HEK293 (cell line): ENCODE measurements around the gene HRC.

ENCODE experiments used
- GFI1B ChIP-seq: fragments of 450-650 bp; formaldehyde crosslinking; IDR thresholded peaks from 2 replicates; pipeline ENCODE4 v1.5.1; 2016; ENCODE audit warnings: missing biosample characterization, missing genetic modification characterization
- KLF17 ChIP-seq: fragments of 450-650 bp; formaldehyde crosslinking; IDR thresholded peaks from 2 replicates; pipeline ENCODE4 v1.5.1; 2016; ENCODE audit warnings: missing biosample characterization, missing genetic modification characterization
- MZF1 ChIP-seq: fragments of 450-650 bp; formaldehyde crosslinking; IDR thresholded peaks from 2 replicates; pipeline ENCODE4 v1.5.1; 2017; ENCODE audit warnings: missing biosample characterization, missing genetic modification characterization, borderline replicate concordance
- TCF7L2 ChIP-seq: IDR thresholded peaks from 2 replicates; pipeline ENCODE4 v1.6.1; 2011; ENCODE audit warnings: low read depth, mild to moderate bottlenecking, inconsistent platforms, low read length, moderate library complexity, borderline replicate concordance
- ZBTB1 ChIP-seq: fragments of 450-650 bp; formaldehyde crosslinking; IDR thresholded peaks from 2 replicates; pipeline ENCODE4 v1.5.1; 2016; ENCODE audit warnings: missing biosample characterization, missing genetic modification characterization
- ZBTB48 ChIP-seq: fragments of 450-650 bp; formaldehyde crosslinking; IDR thresholded peaks from 2 replicates; pipeline ENCODE4 v1.5.1; 2016; ENCODE audit warnings: missing biosample characterization, missing genetic modification characterization
- ZBTB7A ChIP-seq: fragments of 450-650 bp; formaldehyde crosslinking; IDR thresholded peaks from 2 replicates; pipeline ENCODE4 v1.5.1; 2016; ENCODE audit warnings: low read depth, missing biosample characterization, missing genetic modification characterization
- ZBTB8A ChIP-seq: fragments of 450-650 bp; formaldehyde crosslinking; IDR thresholded peaks from 2 replicates; pipeline ENCODE4 v1.5.1; 2016; ENCODE audit warnings: missing biosample characterization, missing genetic modification characterization
- ZFHX2 ChIP-seq: fragments of 450-650 bp; formaldehyde crosslinking; conservative IDR thresholded peaks from 2 replicates; pipeline ENCODE4 v1.5.1; 2016; ENCODE audit warnings: missing biosample characterization, missing genetic modification characterization
- ZNF10 ChIP-seq: fragments of 450-650 bp; formaldehyde crosslinking; IDR thresholded peaks from 2 replicates; pipeline ENCODE4 v1.5.1; 2017; ENCODE audit warnings: missing biosample characterization, missing genetic modification characterization
- ZNF132 ChIP-seq: fragments of 450-650 bp; formaldehyde crosslinking; IDR thresholded peaks from 2 replicates; pipeline ENCODE4 v1.5.1; 2017; ENCODE audit warnings: missing biosample characterization, missing genetic modification characterization, borderline replicate concordance
- ZNF138 ChIP-seq: fragments of 450-650 bp; formaldehyde crosslinking; IDR thresholded peaks from 2 replicates; pipeline ENCODE4 v1.5.1; 2016; ENCODE audit warnings: missing biosample characterization, missing genetic modification characterization, borderline replicate concordance
- ZNF148 ChIP-seq: fragments of 450-650 bp; formaldehyde crosslinking; IDR thresholded peaks from 2 replicates; pipeline ENCODE4 v1.5.0; 2017; ENCODE audit warnings: missing biosample characterization, missing genetic modification characterization, borderline replicate concordance
- ZNF157 ChIP-seq: fragments of 450-650 bp; formaldehyde crosslinking; IDR thresholded peaks from 2 replicates; pipeline ENCODE4 v1.5.1; 2016; ENCODE audit warnings: missing biosample characterization, missing genetic modification characterization
- ZNF175 ChIP-seq: fragments of 450-650 bp; formaldehyde crosslinking; IDR thresholded peaks from 2 replicates; pipeline ENCODE4 v1.5.1; 2016; ENCODE audit warnings: missing biosample characterization, missing genetic modification characterization
- ZNF248 ChIP-seq: fragments of 450-650 bp; formaldehyde crosslinking; IDR thresholded peaks from 2 replicates; pipeline ENCODE4 v1.5.1; 2017; ENCODE audit warnings: missing biosample characterization, missing genetic modification characterization
- ZNF302 ChIP-seq: fragments of 450-650 bp; formaldehyde crosslinking; IDR thresholded peaks from 2 replicates; pipeline ENCODE4 v1.5.1; 2016; ENCODE audit warnings: missing biosample characterization, missing genetic modification characterization, low read depth
- ZNF311 ChIP-seq: fragments of 450-650 bp; formaldehyde crosslinking; IDR thresholded peaks from 2 replicates; pipeline ENCODE4 v1.5.1; 2017; ENCODE audit warnings: missing biosample characterization, missing genetic modification characterization, borderline replicate concordance
- ZNF654 ChIP-seq: fragments of 450-650 bp; formaldehyde crosslinking; IDR thresholded peaks from 2 replicates; pipeline ENCODE4 v1.5.1; 2016; ENCODE audit warnings: low read depth, missing biosample characterization, missing genetic modification characterization
- ZNF677 ChIP-seq: fragments of 450-650 bp; IDR thresholded peaks from 2 replicates; pipeline ENCODE4 v1.5.0; 2018; ENCODE audit warnings: missing biosample characterization, mild to moderate bottlenecking, missing genetic modification characterization, moderate library complexity
- ZNF837 ChIP-seq: fragments of 450-650 bp; formaldehyde crosslinking; IDR thresholded peaks from 2 replicates; pipeline ENCODE4 v1.5.1; 2016; ENCODE audit warnings: missing biosample characterization, missing genetic modification characterization
- ZSCAN16 ChIP-seq: fragments of 450-650 bp; formaldehyde crosslinking; IDR thresholded peaks from 2 replicates; pipeline ENCODE4 v1.5.1; 2016; ENCODE audit warnings: missing biosample characterization, missing genetic modification characterization
- ZSCAN5A ChIP-seq: fragments of 450-650 bp; formaldehyde crosslinking; IDR thresholded peaks from 2 replicates; pipeline ENCODE4 v1.5.1; 2016; ENCODE audit warnings: missing biosample characterization, missing genetic modification characterization
- TF ChIP-seq, protein P1 (sequence below): fragments of 450-650 bp; formaldehyde crosslinking; IDR thresholded peaks from 2 replicates; pipeline ENCODE4 v1.5.1; 2016; ENCODE audit warnings: missing biosample characterization, missing genetic modification characterization, borderline replicate concordance
- TF ChIP-seq, protein P2 (sequence below): fragments of 450-650 bp; formaldehyde crosslinking; IDR thresholded peaks from 2 replicates; pipeline ENCODE4 v1.5.1; 2016; ENCODE audit warnings: missing biosample characterization, missing genetic modification characterization

The HRC gene

DNA sequence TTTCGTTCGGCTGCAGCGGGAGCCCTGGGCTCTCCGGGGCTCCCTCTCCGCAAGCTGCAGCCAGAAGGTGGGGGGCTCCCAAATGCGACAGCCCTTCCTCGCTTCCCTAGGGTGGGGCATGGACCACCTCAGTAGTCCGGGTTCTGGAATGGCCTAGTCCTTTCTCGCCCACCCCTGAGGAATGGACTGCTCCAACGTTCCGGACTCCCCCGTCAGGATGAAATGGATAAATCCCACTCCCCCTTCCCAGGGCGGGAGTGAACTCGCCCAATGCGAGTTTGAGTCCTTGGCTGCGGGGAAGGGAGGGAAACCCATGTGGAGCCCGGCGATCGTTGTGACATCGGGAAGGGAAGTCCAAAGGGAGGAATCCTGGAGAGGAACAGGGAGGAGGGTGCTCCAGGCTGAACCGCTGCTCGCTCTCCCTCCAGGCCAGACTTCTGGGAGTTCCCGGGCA, 5.5 kb downstream of the HRC start (continued):
- TF ChIP-seq, protein P1, sequence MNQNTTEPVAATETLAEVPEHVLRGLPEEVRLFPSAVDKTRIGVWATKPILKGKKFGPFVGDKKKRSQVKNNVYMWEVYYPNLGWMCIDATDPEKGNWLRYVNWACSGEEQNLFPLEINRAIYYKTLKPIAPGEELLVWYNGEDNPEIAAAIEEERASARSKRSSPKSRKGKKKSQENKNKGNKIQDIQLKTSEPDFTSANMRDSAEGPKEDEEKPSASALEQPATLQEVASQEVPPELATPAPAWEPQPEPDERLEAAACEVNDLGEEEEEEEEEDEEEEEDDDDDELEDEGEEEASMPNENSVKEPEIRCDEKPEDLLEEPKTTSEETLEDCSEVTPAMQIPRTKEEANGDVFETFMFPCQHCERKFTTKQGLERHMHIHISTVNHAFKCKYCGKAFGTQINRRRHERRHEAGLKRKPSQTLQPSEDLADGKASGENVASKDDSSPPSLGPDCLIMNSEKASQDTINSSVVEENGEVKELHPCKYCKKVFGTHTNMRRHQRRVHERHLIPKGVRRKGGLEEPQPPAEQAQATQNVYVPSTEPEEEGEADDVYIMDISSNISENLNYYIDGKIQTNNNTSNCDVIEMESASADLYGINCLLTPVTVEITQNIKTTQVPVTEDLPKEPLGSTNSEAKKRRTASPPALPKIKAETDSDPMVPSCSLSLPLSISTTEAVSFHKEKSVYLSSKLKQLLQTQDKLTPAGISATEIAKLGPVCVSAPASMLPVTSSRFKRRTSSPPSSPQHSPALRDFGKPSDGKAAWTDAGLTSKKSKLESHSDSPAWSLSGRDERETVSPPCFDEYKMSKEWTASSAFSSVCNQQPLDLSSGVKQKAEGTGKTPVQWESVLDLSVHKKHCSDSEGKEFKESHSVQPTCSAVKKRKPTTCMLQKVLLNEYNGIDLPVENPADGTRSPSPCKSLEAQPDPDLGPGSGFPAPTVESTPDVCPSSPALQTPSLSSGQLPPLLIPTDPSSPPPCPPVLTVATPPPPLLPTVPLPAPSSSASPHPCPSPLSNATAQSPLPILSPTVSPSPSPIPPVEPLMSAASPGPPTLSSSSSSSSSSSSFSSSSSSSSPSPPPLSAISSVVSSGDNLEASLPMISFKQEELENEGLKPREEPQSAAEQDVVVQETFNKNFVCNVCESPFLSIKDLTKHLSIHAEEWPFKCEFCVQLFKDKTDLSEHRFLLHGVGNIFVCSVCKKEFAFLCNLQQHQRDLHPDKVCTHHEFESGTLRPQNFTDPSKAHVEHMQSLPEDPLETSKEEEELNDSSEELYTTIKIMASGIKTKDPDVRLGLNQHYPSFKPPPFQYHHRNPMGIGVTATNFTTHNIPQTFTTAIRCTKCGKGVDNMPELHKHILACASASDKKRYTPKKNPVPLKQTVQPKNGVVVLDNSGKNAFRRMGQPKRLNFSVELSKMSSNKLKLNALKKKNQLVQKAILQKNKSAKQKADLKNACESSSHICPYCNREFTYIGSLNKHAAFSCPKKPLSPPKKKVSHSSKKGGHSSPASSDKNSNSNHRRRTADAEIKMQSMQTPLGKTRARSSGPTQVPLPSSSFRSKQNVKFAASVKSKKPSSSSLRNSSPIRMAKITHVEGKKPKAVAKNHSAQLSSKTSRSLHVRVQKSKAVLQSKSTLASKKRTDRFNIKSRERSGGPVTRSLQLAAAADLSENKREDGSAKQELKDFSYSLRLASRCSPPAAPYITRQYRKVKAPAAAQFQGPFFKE (tag by site-specific recombination): no peak
- TF ChIP-seq ZNF248 (no peak), MZF1 (tag by site-specific recombination) (peak; percentile 29; the same call in 1 of the 2 replicates), ZNF148 (tag by site-specific recombination) (no peak), ZFHX2 (tag by site-specific recombination) (no peak), ZSCAN5A (tag by site-specific recombination) (0 out of 2 replicates have a peak, but pooled peaks have one; percentile 40), ZNF837 (tag by site-specific recombination) (no peak), ZBTB7A (no peak), ZNF677 (tag by site-specific recombination) (no peak), ZNF175 (tag by site-specific recombination) (no peak), ZNF654 (no peak), ZNF10 (tag by site-specific recombination) (0 out of 2 replicates have a peak, but pooled peaks have one; percentile 38), ZNF132 (tag by site-specific recombination) (no peak), KLF17 (tag by site-specific recombination) (no peak; the same call in 1 of the 2 replicates), ZNF157 (no peak), TCF7L2 (peak; percentile 51; the same call in 1 of the 2 replicates), ZNF138 (tag by site-specific recombination) (no peak), ZSCAN16 (tag by site-specific recombination) (no peak), ZBTB8A (tag by site-specific recombination) (no peak), GFI1B (tag by site-specific recombination) (no peak), ZBTB48 (tag by site-specific recombination) (peak; percentile 44; the same call in 1 of the 2 replicates), ZNF302 (tag by site-specific recombination) (no peak), ZNF311 (no peak), ZBTB1 (tag by site-specific recombination) (no peak)
- TF ChIP-seq, protein P2, sequence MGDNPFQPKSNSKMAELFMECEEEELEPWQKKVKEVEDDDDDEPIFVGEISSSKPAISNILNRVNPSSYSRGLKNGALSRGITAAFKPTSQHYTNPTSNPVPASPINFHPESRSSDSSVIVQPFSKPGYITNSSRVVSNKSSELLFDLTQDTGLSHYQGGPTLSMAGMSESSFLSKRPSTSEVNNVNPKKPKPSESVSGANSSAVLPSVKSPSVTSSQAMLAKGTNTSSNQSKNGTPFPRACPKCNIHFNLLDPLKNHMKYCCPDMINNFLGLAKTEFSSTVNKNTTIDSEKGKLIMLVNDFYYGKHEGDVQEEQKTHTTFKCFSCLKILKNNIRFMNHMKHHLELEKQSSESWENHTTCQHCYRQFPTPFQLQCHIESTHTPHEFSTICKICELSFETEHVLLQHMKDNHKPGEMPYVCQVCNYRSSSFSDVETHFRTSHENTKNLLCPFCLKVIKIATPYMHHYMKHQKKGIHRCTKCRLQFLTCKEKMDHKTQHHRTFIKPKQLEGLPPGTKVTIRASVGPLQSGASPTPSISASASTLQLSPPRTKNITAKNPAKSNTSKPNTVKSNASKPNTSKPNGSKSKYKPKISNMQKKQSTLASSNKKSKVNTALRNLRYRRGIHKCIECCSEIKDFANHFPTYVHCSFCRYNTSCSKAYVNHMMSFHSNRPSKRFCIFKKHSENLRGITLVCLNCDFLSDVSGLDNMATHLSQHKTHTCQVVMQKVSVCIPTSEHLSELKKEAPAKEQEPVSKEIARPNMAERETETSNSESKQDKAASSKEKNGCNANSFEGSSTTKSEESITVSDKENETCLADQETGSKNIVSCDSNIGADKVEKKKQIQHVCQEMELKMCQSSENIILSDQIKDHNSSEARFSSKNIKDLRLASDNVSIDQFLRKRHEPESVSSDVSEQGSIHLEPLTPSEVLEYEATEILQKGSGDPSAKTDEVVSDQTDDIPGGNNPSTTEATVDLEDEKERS (tag by site-specific recombination): no peak
